ENCODE measurements around the gene AAGAB. TPM values are rescaled to one million over a fixed set of nuclear protein-coding genes. Genes with fewer than 3 reads are reported as not detected.

Gene AAGAB
- total RNA-seq, 1 experiment from 2014 or later, result 40.1 TPM

DNA sequence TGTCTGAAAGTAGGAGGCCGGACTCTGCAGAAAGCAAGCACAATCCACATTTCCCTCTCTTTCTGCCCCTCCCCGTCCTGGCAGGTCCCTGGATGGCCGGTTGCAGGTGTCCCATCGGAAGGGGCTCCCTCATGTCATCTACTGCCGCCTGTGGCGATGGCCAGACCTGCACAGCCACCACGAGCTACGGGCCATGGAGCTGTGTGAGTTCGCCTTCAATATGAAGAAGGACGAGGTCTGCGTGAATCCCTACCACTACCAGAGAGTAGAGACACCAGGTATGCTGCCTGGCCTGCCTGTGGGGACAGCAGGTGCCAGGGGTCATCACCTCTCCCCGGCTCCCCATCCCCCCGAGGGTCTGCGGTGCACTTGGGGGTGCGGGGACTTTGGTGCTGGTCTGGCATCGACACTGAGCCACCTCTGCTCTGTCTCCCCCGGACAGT lies 89.6 kb downstream of the AAGAB start:
- no peak overlapping the region for H3T11ph ChIP-seq (ENCODE audit: low read length)
- Mint-ChIP-seq H3K9me3 (no peaks in the 10 kb centered on the region; a peak in 2 of 5 replicates), H3K4me1 (peaks cover 43 to 50% of the 10 kb centered on the region in 2 experiments), H3K27me3 (ENCODE audit: low read depth) (no peaks in the 10 kb centered on the region; the same call in 1 of the 2 replicates), H3K4me3 (peak overlapping the region; percentile 8 to 41; a peak in 2 of 5 replicates), H3K27ac (peak overlapping the region; percentile 85 to 95 (median 85); a peak in 5 of 7 replicates), H3K36me3 (ENCODE audit: insufficient read depth in 1 of 3, low read depth in 3 of 3) (peaks cover 10 to 27% (median 16%) of the 10 kb centered on the region in 3 experiments)
- no peak overlapping the region for H3K56ac ChIP-seq (ENCODE audit: insufficient read length, low read depth, low read length)
- no CpG with 5 or more reads among the region's 17 CpGs for WGBS (ENCODE audit: extremely low coverage, insufficient read length, low lambda C conversion rate)
- no peaks in the 10 kb centered on the region for H3K23me2 ChIP-seq (ENCODE audit: insufficient read length, low read depth, low read length, poor library complexity, severe bottlenecking)
- H2AFZ ChIP-seq (ENCODE audit: low read length), result no peak overlapping the region
- H3K14ac ChIP-seq (ENCODE audit: insufficient read depth, low read length), result no peak overlapping the region
- H3K4me1 ChIP-seq (ENCODE audit: insufficient read depth, low read length), result peaks cover 10% of the 10 kb centered on the region; the same call in 1 of the 2 replicates
- TF ChIP-seq, protein P1, sequence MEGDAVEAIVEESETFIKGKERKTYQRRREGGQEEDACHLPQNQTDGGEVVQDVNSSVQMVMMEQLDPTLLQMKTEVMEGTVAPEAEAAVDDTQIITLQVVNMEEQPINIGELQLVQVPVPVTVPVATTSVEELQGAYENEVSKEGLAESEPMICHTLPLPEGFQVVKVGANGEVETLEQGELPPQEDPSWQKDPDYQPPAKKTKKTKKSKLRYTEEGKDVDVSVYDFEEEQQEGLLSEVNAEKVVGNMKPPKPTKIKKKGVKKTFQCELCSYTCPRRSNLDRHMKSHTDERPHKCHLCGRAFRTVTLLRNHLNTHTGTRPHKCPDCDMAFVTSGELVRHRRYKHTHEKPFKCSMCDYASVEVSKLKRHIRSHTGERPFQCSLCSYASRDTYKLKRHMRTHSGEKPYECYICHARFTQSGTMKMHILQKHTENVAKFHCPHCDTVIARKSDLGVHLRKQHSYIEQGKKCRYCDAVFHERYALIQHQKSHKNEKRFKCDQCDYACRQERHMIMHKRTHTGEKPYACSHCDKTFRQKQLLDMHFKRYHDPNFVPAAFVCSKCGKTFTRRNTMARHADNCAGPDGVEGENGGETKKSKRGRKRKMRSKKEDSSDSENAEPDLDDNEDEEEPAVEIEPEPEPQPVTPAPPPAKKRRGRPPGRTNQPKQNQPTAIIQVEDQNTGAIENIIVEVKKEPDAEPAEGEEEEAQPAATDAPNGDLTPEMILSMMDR (conservative IDR thresholded peaks at IDR 0.05), result peak; percentile 47; the same call in 2 of the 3 replicates
- no peaks in the 10 kb centered on the region for H3K79me1 ChIP-seq (ENCODE audit: insufficient read depth, low read depth, low read length, poor library complexity, severe bottlenecking)
- H3K9me3 ChIP-seq (ENCODE audit: control insufficient read depth, low read depth, low read length), result no peaks in the 10 kb centered on the region
- no peak overlapping the region for H4K8ac ChIP-seq (replicated peaks; ENCODE audit: insufficient read length, low read depth, low read length)
- H2BK12ac ChIP-seq (ENCODE audit: insufficient read length, low read depth, low read length), result no peak overlapping the region
- H3K27me3 ChIP-seq (ENCODE audit: insufficient read depth, low read length), result no peaks in the 10 kb centered on the region
- H3K18ac ChIP-seq (ENCODE audit: insufficient read length, low read depth, low read length), result no peak overlapping the region
- H2BK20ac ChIP-seq (ENCODE audit: low read depth, low read length, poor library complexity, severe bottlenecking), result no peak overlapping the region
- H3K4ac ChIP-seq (ENCODE audit: low read depth, low read length), result no peak overlapping the region
- H4K5ac ChIP-seq (ENCODE audit: insufficient read length, low read depth, low read length), result no peak overlapping the region
- H2BK120ac ChIP-seq (ENCODE audit: low read depth, low read length, poor library complexity, severe bottlenecking), result no peak overlapping the region
- DNase-seq, result peak; percentile 87
- H2BK15ac ChIP-seq (ENCODE audit: low read depth, low read length), result no peak overlapping the region
- no peak overlapping the region for H3K27ac ChIP-seq (ENCODE audit: insufficient read length, low read depth, low read length)
- H2AK5ac ChIP-seq (ENCODE audit: insufficient read length, low read length), result no peak overlapping the region
- H3K23ac ChIP-seq (ENCODE audit: insufficient read length, low read depth, low read length), result no peak overlapping the region
- no peak overlapping the region for H2BK5ac ChIP-seq (ENCODE audit: insufficient read length, low read length)
- H4K91ac ChIP-seq (ENCODE audit: insufficient read length, low read depth, low read length), result no peak overlapping the region
- H4K20me1 ChIP-seq (ENCODE audit: control insufficient read depth, insufficient read depth, insufficient read length), result no peaks in the 10 kb centered on the region
- no peak overlapping the region for H3K4me2 ChIP-seq (ENCODE audit: insufficient read depth, insufficient read length, low read length)
- H3K9ac ChIP-seq (ENCODE audit: extremely low read depth, insufficient read length, low read length), result no peak overlapping the region
- no peaks in the 10 kb centered on the region for H3K79me2 ChIP-seq (ENCODE audit: insufficient read depth, low read length)
